HepG2 (cell line): ENCODE results near the gene HOXA6. TPM values are rescaled to one million over a fixed set of nuclear protein-coding genes. Genes with fewer than 3 reads are reported as not detected.
A peak's percentile ranks its signal among the peaks of the same experiment; 100 is the strongest.

Experiments used
- ELF3 ChIP-seq: IDR thresholded peaks from 2 replicates; pipeline ENCODE4 v1.6.1; 2016; ENCODE audit warnings: missing genetic modification reagents, missing compliant biosample characterization
- FIP1L1 ChIP-seq: fragments of 200-400 bp; formaldehyde crosslinking; IDR thresholded peaks from 2 replicates; pipeline ENCODE4 v1.6.1; 2018; ENCODE audit warnings: low read depth, mild to moderate bottlenecking, low read length, moderate library complexity, borderline replicate concordance; ENCODE audit not compliant: insufficient read depth
- MAZ ChIP-seq, 2 experiments: sonication (generic) in 1 of 2; formaldehyde crosslinking in 1 of 2; IDR thresholded peaks; 2 replicates each; pipeline versions ENCODE4 v1.5.0 to v1.6.1; 2012 to 2020; ENCODE audit warnings: low read depth in 2 of 2, mild to moderate bottlenecking in 2 of 2, borderline replicate concordance in 1 of 2, improper control_type of control experiment in 1 of 2, low read length in 1 of 2, missing genetic modification reagents in 1 of 2, moderate library complexity in 1 of 2
- NRL ChIP-seq: sonication (generic); formaldehyde crosslinking; IDR thresholded peaks from 2 replicates; pipeline ENCODE4 v1.5.0; 2020; ENCODE audit warnings: missing genetic modification reagents, mild to moderate bottlenecking, moderate library complexity, borderline replicate concordance
- RXRB ChIP-seq: IDR thresholded peaks from 2 replicates; pipeline ENCODE4 v1.6.1; 2016; ENCODE audit warnings: borderline replicate concordance, missing genetic modification reagents, missing compliant biosample characterization
- SMAD9 ChIP-seq: sonication (generic); formaldehyde crosslinking; IDR thresholded peaks from 2 replicates; pipeline ENCODE4 v1.5.1; 2020; ENCODE audit warnings: mild to moderate bottlenecking, missing genetic modification reagents
- SP2 ChIP-seq: sonication (generic); formaldehyde crosslinking; IDR thresholded peaks from 2 replicates; pipeline ENCODE4 v1.5.1; 2020; ENCODE audit warnings: mild to moderate bottlenecking, missing genetic modification reagents
- TARDBP ChIP-seq: sonication (generic); formaldehyde crosslinking; IDR thresholded peaks from 2 replicates; pipeline ENCODE4 v1.8.0; 2022; ENCODE audit warnings: mild to moderate bottlenecking, missing genetic modification reagents
- YEATS4 ChIP-seq: sonication (generic); formaldehyde crosslinking; IDR thresholded peaks from 2 replicates; pipeline ENCODE4 v1.4.0; 2020; ENCODE audit warnings: missing genetic modification reagents, borderline replicate concordance
- ZMYM2 ChIP-seq: sonication (generic); formaldehyde crosslinking; IDR thresholded peaks from 2 replicates; pipeline ENCODE4 v1.8.0; 2022; ENCODE audit warnings: mild to moderate bottlenecking, missing genetic modification reagents
- ZNF407 ChIP-seq: sonication (generic); formaldehyde crosslinking; IDR thresholded peaks from one replicate; pipeline ENCODE4 v1.5.1; 2020; ENCODE audit warnings: mild to moderate bottlenecking, missing genetic modification reagents; ENCODE audit errors: not compliant biosample characterization
- ZNF605 ChIP-seq: sonication (generic); formaldehyde crosslinking; IDR thresholded peaks from 2 replicates; pipeline ENCODE4 v1.8.0; 2022; ENCODE audit warnings: mild to moderate bottlenecking, missing genetic modification reagents
- ZNF652 ChIP-seq: IDR thresholded peaks from 2 replicates; pipeline ENCODE4 v1.6.1; 2016; ENCODE audit warnings: low read depth, borderline replicate concordance
- ZNF761 ChIP-seq: sonication (generic); formaldehyde crosslinking; conservative IDR thresholded peaks from 2 replicates; pipeline ENCODE4 v1.4.0; 2020; ENCODE audit warnings: mild to moderate bottlenecking, missing genetic modification reagents
- polyA plus RNA-seq, 8 experiments: library from polyadenylated mRNA; depleted of rRNA in 3 of 8; stranded (reverse) in 7 of 8; unstranded in 1 of 8; fragments of >200 nt; fragmentation: Illumina TruSeq in 4 of 8; extraction: Trizol in 4 of 8; gene quantifications; 2 replicates each; pipeline versions ENCODE4 v1.2.1 to v1.2.3, GENCODE V29; 2011 to 2016; ENCODE audit warnings: low read depth in 4 of 8, missing spikeins in 1 of 8, mixed read lengths in 1 of 8; ENCODE audit not compliant: insufficient read depth in 1 of 8
- total RNA-seq, 5 experiments: library from RNA; depleted of rRNA; stranded (reverse); fragments of >200 nt; fragmentation: Illumina TruSeq; extraction: Trizol; gene quantifications; 2 replicates each; pipeline ENCODE4 v1.2.3, GENCODE V29; 2016; ENCODE audit warnings: low read depth in 1 of 5
- TF ChIP-seq, protein P1 (sequence below): sonication (generic); formaldehyde crosslinking; IDR thresholded peaks from 2 replicates; pipeline ENCODE4 v1.4.0; 2020; ENCODE audit warnings: missing genetic modification reagents

Gene HOXA6
- total and polyA plus RNA-seq, 2 of the 13 experiments (the other 11 are each of a cell fraction or from before 2014, with no cell fraction given): 1.3 to 1.5 TPM

DNA sequence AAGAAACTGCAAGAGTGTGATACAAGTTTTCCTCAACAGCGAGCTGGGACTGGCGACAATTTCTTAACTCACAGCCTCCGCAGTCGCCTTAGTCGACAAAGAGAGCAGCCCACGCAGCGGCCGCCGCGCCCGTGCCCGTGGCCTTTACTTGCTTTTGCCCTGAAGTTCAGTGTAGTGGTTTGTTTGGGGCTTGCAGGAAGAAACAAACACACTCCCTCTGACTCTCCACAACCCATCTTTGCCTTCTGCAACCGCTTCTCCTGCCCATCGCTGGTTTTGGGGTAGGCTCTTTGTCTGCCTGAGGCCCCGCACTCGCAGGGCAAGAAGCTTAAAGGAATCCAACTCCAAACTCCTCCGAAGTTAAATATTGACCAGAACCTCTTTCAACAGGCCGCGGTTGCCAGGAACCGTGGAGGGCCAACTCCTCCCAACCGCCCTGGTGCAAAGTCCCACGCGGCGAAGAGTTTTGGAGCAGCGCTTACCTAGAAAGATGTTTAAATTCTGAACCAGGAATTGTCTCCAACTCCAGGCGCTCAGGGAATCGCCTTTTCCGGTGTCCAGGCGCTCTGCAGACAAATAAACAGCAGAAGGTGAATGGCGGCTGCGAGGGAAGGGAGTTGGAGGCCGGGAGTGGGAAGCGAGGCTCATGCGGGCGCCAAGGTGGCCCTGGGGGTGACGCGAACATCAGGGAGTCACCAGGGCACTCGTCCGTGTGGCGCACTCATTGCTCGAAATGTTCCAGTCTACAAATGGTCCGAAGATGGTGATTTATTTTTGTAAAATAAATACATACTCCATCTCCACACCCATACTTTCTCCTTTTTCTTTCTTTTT is 25.3 kb downstream of the HOXA6 start (continued):
- TF ChIP-seq ZNF407 (CRISPR knock-in tag): no peak
- no peak for TF ChIP-seq FIP1L1
- TF ChIP-seq ZMYM2 (CRISPR knock-in tag): peak; percentile 67; the same call in 1 of the 2 replicates
- peak; percentile 38; the same call in 1 of the 2 replicates for TF ChIP-seq TARDBP (CRISPR knock-in tag)
- TF ChIP-seq ZNF761: no peak
- TF ChIP-seq MAZ (IDR thresholded peaks at IDR 0.05; ENCODE audit: borderline replicate concordance, low read depth, low read length): 0 out of 2 replicates have a peak, but pooled peaks have one; percentile 57
- TF ChIP-seq MAZ (CRISPR knock-in tag; IDR thresholded peaks at IDR 0.05; ENCODE audit: low read depth): no peak
- peak; percentile 65; the same call in 1 of the 2 replicates for TF ChIP-seq YEATS4 (CRISPR knock-in tag)
- TF ChIP-seq ZNF605: peak; percentile 68
- TF ChIP-seq ELF3: peak; percentile 43; the same call in 1 of the 2 replicates
- TF ChIP-seq SP2: no peak
- no peak for TF ChIP-seq ZNF652 (CRISPR knock-in tag)
- no peak for TF ChIP-seq SMAD9 (CRISPR knock-in tag)
- 0 out of 2 replicates have a peak, but pooled peaks have one; percentile 46 for TF ChIP-seq NRL (CRISPR knock-in tag)
- peak; percentile 58; the same call in 1 of the 2 replicates for TF ChIP-seq RXRB (CRISPR knock-in tag)
- TF ChIP-seq, protein P1, sequence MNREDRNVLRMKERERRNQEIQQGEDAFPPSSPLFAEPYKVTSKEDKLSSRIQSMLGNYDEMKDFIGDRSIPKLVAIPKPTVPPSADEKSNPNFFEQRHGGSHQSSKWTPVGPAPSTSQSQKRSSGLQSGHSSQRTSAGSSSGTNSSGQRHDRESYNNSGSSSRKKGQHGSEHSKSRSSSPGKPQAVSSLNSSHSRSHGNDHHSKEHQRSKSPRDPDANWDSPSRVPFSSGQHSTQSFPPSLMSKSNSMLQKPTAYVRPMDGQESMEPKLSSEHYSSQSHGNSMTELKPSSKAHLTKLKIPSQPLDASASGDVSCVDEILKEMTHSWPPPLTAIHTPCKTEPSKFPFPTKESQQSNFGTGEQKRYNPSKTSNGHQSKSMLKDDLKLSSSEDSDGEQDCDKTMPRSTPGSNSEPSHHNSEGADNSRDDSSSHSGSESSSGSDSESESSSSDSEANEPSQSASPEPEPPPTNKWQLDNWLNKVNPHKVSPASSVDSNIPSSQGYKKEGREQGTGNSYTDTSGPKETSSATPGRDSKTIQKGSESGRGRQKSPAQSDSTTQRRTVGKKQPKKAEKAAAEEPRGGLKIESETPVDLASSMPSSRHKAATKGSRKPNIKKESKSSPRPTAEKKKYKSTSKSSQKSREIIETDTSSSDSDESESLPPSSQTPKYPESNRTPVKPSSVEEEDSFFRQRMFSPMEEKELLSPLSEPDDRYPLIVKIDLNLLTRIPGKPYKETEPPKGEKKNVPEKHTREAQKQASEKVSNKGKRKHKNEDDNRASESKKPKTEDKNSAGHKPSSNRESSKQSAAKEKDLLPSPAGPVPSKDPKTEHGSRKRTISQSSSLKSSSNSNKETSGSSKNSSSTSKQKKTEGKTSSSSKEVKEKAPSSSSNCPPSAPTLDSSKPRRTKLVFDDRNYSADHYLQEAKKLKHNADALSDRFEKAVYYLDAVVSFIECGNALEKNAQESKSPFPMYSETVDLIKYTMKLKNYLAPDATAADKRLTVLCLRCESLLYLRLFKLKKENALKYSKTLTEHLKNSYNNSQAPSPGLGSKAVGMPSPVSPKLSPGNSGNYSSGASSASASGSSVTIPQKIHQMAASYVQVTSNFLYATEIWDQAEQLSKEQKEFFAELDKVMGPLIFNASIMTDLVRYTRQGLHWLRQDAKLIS (CRISPR knock-in tag): no peak
